HG02981 (cell line): Measurements from ENCODE around the gene IER3.
A peak's percentile ranks its signal among the peaks of the same experiment; 100 is the strongest.

ENCODE experiments used
- ATAC-seq: cut with Tn5 transposase; IDR thresholded peaks from one replicate; pipeline ENCODE4 v1.9.1; 2021; ENCODE audit warnings: mild to moderate bottlenecking, moderate library complexity; ENCODE audit not compliant: unreplicated experiment

Gene IER3

DNA sequence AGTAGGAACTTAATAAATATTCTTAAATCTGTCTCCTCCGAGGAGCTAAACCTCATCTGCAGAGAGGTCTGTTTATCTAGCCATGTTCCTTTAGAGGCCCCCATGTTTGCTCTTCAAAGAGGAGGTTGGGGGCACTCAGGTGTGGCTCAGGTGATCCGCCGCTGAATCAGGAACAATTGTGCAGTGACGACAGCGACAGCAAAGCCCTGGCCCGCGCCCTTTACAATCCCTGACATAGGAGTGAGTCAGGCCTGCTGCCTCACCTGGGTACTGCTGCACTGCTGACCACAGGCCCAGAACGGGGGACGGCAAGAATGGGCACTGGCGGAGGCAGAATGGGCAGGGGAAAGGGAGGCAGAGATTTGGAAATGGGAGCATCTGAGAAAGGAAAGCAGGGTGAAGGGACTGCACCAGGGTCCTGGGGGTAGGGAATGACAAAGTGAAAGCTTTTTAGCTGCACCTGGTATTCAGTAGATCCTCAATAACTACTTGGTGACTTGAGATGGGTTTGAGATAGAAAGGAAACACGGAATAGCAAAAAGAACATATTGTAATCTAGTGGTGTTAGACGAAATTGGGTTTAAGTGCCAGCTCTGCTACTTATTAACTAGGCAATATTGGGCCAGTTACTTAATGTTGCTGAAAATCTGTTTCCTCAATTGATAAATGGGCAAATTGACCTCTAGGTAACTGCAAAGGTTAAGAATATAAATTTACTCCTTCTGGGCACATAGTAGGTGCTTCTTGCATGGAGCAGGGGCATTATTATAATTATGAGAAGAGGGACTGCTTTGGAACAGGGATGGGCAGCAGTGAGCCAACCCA is 5.4 kb upstream of the IER3 start:
- no peak for ATAC-seq

DNA sequence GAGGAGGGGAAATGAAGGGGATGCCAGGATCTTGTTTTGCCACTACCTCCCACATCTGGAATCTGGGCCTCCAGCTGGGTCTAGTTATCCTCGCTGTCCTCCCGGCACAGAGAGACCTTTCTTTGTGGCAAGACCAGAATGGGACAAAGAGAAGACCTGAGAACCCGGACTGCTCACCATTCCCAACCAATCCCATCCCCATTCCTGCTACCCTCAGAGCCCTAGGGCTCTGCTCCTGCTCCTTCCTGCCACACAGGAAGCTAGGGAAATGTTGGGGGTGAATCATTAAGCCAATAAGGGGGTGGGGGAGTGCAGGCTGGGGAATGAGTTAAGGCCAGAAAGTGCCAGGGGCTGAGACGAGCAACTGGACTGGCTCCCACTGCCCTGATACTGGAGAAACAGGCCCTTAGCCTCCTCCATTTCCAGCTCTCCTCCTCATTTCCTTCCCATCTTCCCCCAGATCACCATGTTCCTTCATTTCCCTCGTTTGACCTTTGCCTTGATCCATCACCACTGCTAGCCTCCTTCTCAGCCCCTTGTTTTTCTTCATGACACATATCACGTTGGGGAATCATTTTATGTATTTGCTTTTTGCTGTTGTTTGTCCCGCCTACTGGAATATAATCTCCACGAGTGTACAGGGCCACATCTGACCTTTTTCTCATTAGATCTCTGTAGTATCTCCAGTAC is 4.6 kb upstream of the IER3 start:
- ATAC-seq: no peak

DNA sequence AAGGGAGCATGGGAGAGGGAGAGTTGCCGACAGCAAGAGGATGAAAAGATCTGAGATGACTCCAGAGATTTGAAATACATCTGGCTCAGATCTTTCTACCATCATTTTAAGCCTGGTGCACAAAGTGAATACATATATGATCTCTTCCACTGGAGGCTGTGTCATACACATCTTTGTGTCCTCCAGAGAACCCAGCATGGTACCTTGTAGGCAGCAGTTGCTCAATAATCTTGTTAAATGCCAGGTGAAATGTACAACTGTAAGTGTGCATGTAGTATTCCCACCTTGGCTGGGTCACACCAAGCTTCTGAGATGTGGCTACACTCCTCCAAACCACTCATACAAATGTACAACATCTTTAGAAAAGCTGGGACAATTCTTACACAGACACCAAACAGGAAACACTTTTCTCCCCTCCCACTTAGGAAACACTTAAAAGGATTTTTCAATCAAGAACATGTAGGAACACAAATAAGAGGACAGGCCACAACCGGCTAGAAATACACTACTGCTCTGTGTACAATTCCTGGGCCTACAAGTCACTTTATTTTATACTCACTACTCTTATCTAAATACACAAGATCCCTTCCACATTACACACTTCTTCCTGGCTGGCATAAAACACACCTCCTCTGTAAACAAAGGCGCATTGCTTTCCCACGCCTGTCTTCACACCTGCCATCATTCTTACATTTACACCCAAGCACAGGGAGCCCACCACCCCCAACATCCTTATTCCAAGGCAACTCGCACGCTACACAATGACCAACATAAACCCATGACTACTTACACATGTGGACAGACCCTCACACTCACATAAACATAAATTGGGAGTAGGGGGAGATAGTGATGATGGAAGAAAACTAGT is 3.8 kb upstream of the IER3 start:
- ATAC-seq: no peak

DNA sequence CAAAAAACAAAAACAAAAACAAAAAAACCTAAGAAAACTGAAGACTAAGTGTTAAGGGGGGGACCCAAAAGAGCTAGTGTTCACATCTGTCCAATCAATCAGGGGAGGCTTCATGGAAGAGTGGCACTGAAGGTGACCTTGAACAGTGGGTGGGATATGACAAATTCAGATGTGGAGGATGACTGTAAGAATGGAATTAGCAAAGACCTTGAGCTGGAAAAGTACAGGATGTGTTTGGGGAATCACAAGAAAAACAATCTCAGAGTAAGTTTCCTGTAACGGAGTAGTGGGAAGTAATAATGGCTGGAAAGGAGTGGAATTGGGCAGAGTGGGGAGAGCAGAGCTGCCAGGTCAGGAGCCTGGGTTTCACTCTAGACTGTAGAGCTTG is 2.9 kb upstream of the IER3 start:
- ATAC-seq: no peak

DNA sequence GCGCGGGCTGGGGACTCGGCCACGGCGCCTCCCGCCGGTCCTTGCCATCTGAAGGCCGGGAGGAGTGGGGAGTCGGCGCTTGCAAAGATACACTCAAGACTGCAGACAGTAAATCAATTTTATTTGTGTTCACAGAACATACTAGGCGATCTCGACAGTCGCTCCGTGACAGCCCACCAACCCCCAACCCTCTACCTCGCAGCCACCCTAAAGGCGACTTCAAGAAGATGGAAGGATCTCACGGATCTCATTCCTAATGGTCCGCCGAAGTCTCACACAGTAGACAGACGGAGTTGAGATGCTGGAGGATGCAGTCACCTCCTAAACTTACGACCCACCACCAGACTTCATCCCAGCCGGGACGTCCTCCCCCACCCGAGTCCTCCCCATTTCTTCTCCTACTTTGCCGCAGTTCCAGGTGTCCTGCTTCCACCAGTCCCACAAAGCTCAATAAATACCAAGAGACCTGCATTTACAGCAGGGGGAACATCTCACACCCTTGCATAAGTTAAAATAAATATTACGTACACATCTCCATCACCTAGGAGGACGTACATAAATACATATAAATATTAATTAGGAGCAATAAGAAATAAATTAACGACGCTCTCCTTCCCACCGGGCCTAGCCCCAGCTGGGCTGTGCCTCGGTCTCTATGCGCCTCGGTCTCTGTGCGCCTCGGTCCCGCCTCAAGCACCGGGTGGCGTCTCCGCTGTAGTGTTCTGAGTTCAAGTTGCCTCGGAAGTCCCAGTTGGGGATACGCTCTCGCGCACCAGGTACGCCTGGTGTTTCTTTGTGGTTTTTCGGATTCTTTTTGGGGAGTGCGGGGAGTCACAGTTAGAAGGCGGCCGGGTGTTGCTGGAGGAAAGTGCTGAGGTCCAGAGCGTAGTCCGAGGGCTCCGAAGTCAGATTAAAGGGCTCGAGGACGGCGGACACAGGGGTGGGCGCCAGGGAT is 971 bp downstream of the IER3 start:
- no peak for ATAC-seq

DNA sequence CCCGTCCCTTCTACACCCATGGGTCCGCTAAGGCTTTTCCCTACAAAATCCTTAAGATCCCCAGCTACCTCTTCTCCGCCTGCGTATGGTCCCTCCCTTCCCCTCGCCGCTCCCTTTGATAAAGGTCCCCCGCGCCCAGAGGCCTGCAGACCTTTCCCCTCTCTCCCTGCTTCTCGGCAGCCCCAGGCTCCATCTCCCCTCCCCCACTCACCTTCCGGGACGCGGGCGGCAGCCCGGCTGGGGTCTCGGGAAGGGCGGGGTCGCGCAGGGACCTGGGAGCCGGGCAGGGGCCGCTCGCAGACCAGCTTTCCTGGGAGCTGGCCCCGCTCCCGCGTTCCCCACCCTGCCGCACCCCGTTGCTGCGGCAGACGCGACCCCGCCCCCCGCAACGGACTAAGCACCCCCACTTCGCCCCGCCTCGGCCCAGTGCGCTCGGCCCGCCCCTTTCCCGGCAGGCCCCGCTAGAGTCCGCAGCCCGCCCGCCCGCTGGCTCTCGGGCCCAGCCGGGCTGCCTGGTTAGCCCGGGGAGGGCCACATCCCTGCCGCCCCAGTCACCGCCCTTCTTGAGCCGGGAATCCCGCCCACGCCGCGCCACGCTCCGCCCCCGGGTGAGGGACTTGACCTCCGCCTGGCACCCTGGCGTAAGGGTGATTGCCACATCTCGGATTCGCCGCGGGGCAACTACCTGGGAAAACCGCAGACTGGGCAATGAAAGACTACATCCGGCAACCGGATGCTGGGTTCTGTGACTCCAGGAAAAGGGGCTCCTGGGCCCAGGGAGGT is 1.8 kb downstream of the IER3 start, which contains the start of gene FLOT1:
Gene FLOT1 (minus strand): TSS at position 372 of the 783 bp plus-strand sequence. CDS start 498 bp downstream, outside the sequence.
- ATAC-seq: peak; percentile 72

DNA sequence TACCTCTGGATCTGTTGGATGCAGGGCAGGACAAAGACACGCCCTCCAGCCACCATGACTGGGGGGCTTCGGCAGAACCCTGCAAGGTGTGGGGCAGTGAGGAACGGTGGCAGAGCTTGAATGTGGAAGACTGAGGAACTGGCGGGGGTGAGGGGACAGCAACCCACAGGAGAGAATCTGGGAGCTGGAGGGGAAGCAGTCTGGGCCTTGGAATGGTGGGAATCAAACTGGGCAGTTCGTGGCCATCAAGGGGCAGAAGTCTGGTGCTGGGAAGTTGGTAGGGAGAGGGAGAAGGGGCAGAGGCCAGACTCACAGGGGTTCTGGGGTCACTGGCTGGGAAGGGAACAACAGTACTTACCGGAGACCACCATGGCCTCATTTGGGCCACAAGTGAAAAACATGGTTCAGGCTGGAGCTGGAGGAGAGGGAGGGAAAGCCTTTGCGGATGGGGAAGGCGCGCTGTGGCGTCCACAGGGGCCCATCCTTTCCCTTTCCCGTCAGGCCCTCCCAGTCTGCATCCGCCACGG is 2.5 kb downstream of the IER3 start:
- ATAC-seq: no peak

DNA sequence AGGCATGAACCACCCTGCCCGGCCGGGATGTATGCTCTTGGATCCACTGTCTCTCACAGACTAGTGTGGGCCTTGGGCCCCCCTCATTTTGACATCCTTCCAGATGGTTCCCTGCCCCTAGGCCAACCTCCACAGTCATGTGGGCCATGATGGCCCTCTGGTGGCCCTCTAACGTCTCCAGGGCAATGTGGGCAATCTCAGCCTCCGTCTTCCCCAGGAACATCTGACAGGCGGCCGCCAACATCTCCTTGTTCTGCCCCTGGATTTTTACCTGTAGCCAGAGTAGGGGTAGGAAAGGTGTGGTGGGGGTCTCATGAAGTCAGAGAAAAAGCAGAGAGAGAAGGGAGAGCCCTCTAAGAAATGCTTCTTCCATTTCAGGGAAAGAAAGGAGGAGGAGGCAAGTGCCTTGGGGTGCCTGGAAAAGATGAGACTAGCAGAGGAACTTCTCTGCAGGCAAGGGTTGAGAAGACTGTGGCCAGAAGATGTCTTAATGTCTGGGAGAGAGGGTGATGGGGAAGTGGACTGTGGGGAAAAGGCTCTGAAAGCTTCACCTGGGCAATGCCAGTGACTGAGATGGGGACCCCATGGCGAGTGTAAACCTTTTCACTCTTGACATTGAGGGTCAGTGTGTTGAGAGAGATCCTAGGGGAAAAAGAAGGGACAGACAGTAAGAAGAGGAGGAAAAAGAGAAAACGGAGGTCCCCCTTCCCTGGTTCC is 3.1 kb downstream of the IER3 start:
- ATAC-seq: no peak

DNA sequence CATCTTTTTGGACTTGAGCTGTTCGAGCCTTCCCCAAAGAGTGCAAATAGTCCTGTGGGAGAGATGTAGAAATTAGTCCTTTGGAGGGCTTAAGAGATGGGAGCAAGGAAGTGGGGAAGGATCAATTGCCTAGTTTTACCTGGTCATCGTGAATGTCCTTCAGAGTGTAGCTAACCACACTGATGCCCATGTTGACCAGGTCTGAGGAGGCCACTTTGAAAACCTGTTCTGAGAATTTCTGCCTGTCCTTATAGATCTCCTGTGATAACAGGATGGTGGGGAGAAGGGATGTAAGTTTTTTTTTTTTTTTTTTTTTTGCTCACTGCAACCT is 3.8 kb downstream of the IER3 start:
- no peak for ATAC-seq

DNA sequence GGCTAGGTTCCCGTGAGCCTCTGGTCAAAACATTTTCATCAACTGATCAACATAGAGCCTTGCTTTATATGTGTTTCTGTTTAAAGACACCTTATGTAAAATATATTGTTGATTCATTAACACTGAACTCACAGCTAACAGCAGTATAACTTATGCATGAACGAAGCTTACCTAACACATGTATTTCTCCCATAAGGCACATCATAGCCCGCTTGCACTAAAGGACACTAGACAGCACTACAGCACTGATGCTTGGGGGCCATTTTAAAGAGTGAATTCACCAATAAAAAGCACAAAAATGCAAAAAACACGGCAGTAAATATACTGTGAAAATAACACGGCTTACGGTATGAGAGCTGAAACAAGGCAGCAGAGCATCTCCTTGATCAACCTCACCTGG is 5.8 kb downstream of the IER3 start:
- no peak for ATAC-seq

DNA sequence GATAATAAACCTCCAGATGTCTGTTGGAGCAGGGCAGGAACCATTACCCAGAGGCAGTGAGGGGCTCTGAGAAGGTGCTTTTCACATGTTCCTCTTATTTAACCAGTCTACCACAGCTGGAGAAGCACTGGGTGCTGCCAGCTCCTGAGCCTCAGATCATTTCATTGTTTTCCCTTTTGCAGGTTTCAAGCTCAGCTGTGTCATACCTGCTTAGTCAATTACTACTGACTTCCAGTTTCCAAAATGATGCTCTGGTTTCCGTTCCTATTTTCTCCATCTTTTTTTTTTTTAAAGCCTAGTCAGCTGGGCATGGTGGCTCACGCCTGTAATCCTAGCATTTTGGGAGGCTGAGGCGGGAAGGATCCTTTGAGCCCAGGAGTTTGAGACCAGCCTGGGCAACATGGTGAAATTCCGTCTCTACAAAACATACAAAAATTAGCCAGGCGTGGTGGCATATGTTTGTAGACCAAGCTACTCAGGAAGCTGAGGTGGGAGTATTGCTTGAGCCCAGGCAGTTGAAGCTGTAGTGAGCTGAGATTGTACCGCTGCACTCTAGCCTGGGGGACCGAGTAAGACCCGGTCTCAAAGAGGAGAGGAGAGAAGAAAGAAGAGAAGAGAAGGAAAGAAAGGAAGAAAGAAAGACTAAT is 8.6 kb downstream of the IER3 start:
- ATAC-seq: peak; percentile 36

DNA sequence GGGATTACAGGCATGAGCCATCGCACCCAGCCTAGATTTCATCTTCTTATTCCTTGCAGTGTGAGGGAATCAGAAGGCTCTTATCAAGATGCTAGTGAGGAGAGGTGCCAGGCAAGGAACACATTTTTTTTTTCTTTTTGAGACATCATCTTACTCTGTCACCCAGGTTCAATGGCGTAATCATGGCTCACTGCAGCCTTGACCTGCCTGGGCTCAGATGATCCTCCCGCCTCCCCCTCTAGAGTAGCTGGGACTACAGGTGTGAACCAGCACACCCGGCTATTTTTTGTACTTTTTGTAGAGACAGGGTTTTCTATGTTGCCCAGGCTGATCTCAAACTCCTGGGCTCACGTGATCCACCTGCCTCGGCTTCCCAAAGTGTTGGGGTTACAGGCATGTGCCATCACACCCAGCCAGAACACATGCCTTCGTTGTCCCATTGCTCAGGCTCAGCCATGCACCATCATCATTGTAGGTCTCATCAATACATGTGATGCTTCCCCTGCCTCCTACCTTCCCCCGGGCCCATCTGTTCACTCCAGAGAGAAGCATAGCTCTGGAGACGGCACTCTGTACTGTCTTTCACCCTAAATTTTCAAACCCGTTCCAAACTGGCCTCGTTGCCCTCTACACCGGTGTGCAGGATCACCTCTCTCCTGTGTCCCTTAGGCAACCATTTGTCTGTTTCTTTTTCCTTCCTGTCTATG is 12.0 kb downstream of the IER3 start:
- no peak for ATAC-seq

DNA sequence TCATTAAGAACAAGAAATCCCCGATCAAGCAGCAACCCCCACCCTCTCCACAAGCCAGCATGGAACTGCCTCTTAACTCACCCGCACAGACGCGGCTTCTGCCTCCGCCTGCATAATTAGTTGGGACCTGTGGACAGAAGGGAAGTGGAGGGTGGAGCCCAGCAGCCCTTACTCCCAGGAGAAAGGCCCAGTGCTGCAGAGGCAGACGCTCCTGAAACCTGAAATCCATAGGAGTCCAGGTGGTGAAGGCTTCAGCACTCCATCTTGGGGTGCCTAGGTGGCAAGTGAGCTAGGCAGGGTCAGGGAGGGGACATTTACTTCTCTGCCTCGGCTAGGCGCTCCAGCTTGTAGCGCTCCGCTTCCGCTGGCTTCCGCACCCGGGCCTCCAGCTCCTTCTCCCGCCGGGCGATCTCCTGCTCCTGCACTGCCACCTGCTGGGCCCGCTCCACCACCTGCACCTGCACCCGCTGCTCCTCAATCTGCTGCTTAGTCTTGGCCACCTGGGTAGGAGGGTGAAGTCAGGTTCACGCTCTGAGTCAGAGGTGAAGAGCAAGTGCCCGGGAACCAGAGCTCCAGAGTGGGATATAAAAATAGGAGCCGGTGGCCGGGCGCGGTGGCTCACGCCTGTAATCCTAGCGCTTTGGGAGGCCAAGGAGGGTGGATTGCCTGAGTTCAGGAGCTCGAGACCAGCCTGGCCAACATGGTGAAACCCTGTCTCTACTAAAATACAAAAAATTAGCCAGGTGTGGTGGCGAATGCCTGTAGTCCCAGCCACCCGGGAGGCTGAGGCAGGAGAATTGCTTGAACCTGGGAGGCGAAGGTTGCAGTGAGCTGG is 13.5 kb downstream of the IER3 start:
- ATAC-seq: no peak

DNA sequence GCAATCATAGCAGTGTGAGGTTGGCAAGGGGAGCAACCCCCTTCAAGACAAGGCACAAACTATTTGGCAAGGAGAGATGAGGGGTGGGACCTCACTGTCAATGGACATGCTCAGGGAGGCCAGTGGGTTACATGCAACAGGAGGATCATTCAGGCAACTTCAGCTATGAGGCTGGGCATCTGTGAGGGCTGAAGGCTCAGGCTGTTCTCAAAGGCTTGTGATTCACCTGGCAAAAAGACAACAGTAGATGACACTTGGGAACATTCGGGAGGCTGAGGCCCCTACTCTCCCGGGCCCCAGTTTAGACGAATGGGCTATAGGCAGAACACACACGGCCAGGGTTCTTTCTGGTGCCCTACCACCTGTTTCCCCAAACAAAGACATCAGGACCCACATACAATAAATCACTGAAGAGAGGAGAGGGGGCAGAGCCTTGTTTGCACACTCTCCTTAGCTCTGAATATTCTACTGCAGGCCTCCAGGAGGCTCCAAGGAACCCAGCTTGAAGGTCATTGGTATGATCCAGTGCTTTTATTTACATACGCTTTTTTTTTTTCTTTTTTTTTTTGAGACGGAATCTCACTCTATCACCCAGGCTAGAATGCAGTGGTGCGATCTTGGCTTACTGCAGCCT is 16.3 kb downstream of the IER3 start:
- no peak for ATAC-seq

DNA sequence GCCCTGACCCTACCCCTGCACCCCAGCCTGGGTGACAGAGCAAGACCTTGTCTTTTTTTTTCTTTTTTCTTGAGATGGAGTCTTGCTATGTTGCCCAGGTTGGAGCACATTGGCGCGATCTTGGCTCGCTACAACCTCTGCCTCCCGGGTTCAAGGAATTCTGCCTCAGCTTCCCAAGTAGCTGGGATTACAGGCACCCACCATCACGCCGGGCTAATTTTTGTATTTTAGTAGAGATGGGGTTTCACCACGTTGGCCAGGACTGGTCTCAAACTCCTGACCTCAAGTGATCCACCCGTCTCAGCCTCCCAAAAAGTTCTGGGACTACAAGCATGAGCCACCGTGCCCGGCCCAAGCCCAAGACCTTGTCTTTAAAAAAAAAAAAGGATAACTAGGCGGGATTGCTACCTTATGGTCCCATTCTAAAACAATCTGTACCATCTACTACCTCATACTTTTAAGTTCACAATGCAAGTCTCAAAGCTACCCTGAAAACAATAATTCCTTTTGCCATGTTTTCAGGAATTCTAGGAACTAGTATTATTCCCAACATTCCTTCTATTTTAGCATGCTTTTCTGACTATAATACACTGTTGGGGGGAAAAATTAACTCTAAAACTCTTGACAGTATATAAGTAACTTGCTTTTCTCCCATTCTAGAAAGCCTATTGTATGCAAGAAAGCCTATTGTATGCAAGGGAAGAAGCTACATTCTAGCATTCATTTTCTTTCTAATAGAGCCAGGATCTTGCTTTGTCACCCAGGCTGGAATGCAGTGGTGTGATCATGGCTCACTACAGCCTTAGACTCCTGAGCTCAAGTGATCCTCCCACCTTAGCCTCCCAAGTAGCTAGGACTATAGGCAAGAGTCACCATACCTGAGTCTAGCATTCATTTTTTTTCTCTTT is 17.6 kb downstream of the IER3 start:
- no peak for ATAC-seq
